ENCODE results near the gene DPH6. TPM values are rescaled to one million over a fixed set of nuclear protein-coding genes. Genes with fewer than 3 reads are reported as not detected.

The DPH6 gene
- total RNA-seq, 3 donors from 2014 or later (not counting 1 experiment from before 2014, with no cell fraction given) = 10.8 to 13.3 (median 13.1) TPM

DNA sequence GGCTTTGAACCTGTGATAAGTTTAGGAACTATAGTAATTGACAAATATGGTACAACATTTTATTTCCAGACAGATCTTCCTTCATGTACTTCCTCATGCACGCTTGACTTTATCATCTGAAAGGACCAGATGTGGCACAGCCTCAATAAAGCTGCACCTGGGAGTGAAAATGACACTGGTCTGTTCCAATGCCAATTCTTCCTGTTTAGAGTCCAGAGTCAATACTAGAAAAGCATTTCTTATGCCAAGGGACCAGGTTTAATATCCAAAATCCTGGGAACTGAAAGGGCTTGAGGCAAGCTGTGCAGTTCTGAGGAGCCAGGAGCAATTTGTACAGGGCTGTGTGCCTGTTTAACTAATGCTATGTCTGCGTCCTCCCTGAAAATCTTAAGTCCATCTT lies 15.3 kb downstream of the DPH6 start:
- intact Hi-C loops (cut with micrococcal nuclease) = no loop called here
- Mint-ChIP-seq H3K27ac (no peak overlapping the region), H3K36me3 (peaks cover 10% of the 10 kb centered on the region)

DNA sequence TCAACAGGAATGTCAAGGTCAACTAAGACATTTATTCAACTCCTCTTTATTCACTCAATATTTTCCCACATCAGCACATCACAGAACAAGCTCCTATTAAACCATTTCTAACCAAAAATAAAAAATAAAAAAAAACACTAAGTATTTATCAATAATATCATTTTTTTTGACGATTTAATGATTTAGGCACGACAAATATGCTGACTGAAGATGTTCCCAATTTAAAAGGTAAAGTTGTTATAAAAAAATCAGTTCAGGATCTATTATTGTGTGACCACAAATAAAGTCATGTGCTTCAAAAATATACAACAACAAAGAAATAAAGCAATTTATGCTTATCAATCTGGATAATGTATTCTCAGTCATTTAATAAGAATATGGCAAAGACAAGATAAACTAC lies 16.2 kb downstream of the DPH6 start:
- Histone ChIP-seq H3K9me3 (ENCODE audit: control insufficient read depth, insufficient read depth, low read length) (peaks cover 4% of the 10 kb centered on the region), H3K27me3 (ENCODE audit: control insufficient read depth, insufficient read depth, low read length) (no peaks in the 10 kb centered on the region), H3K27ac (ENCODE audit: low read length) (no peak overlapping the region), H3K4me3 (ENCODE audit: low read length) (no peak overlapping the region), H3K4me1 (ENCODE audit: control insufficient read depth, insufficient read depth, low read length) (no peaks in the 10 kb centered on the region), H3K36me3 (ENCODE audit: control insufficient read depth, insufficient read depth, low read length) (no peaks in the 10 kb centered on the region)
- no CpG with 5 or more reads among the region's 2 CpGs for WGBS (ENCODE audit: insufficient coverage)
- TF ChIP-seq, protein P1, sequence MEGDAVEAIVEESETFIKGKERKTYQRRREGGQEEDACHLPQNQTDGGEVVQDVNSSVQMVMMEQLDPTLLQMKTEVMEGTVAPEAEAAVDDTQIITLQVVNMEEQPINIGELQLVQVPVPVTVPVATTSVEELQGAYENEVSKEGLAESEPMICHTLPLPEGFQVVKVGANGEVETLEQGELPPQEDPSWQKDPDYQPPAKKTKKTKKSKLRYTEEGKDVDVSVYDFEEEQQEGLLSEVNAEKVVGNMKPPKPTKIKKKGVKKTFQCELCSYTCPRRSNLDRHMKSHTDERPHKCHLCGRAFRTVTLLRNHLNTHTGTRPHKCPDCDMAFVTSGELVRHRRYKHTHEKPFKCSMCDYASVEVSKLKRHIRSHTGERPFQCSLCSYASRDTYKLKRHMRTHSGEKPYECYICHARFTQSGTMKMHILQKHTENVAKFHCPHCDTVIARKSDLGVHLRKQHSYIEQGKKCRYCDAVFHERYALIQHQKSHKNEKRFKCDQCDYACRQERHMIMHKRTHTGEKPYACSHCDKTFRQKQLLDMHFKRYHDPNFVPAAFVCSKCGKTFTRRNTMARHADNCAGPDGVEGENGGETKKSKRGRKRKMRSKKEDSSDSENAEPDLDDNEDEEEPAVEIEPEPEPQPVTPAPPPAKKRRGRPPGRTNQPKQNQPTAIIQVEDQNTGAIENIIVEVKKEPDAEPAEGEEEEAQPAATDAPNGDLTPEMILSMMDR (IDR thresholded peaks at IDR 0.05) = no peak
- H3K4me3 Mint-ChIP-seq = no peak overlapping the region
- intact Hi-C loops (cut with micrococcal nuclease) = no loop called here
- no peaks in the 10 kb centered on the region for H3K27me3 Mint-ChIP-seq (ENCODE audit: low read depth in 2 of 2)
- ATAC-seq (no peak), DNase-seq (no peak)
- peaks cover 0 to 6% of the 10 kb centered on the region in 2 donors for H3K4me1 Mint-ChIP-seq
- peaks cover 10% of the 10 kb centered on the region for H3K36me3 Mint-ChIP-seq
- H3K27ac Mint-ChIP-seq = no peak overlapping the region
- H3K9me3 Mint-ChIP-seq = peaks cover 0 to 3% of the 10 kb centered on the region in 2 donors

More for the DNA sequence above, 15.3 kb downstream of the DPH6 start:
- no peaks in the 10 kb centered on the region for H3K27me3 Mint-ChIP-seq (ENCODE audit: low read depth in 2 of 2)
- H3K4me3 ChIP-seq (ENCODE audit: low read length) = no peak overlapping the region
- no peak overlapping the region for H3K4me3 Mint-ChIP-seq
- H3K9me3 Mint-ChIP-seq = peaks cover 0 to 3% of the 10 kb centered on the region in 2 donors
- H3K27ac ChIP-seq (ENCODE audit: low read length) = no peak overlapping the region
- H3K27me3 ChIP-seq (ENCODE audit: control insufficient read depth, insufficient read depth, low read length) = no peaks in the 10 kb centered on the region
- DNase-seq = no peak
- ATAC-seq = no peak
- no peaks in the 10 kb centered on the region for H3K36me3 ChIP-seq (ENCODE audit: control insufficient read depth, insufficient read depth, low read length)
- 91% methylated on average over 1 of the region's 2 CpGs for whole genome bisulfite sequencing (ENCODE audit: insufficient coverage)
- no peaks in the 10 kb centered on the region for H3K4me1 ChIP-seq (ENCODE audit: control insufficient read depth, insufficient read depth, low read length)
- peaks cover 4% of the 10 kb centered on the region for H3K9me3 ChIP-seq (ENCODE audit: control insufficient read depth, insufficient read depth, low read length)
- TF ChIP-seq, protein P1 (IDR thresholded peaks at IDR 0.05) = no peak
- H3K4me1 Mint-ChIP-seq = peaks cover 0 to 10% of the 10 kb centered on the region in 2 donors

DNA sequence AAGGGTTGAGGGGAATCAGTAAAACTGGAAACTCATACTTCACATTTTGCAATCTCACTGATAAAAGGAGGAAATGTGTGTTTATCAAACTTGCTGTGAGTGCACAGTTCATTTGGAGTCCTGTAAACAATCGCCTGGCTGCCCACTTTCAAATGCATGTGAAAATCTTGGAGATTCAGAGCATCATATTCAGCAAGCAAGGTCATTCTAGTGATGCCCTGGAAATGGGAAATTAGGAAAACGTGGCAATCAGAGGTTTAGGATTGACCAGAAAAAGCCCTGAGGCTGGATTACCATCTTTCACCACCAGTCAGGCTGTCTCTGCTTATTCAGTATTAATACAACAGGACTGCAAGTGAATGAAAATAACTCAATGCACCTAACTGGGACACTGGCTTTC lies 23.9 kb downstream of the DPH6 start:
- TF ChIP-seq, protein P1 (IDR thresholded peaks at IDR 0.05) = no peak
- Mint-ChIP-seq H3K4me3 (no peak overlapping the region), H3K27me3 (ENCODE audit: low read depth in 2 of 2) (no peaks in the 10 kb centered on the region), H3K4me1 (peaks cover 5 to 9% of the 10 kb centered on the region in 2 donors), H3K36me3 (no peaks in the 10 kb centered on the region), H3K9me3 (no peaks in the 10 kb centered on the region), H3K27ac (no peak overlapping the region)
- Histone ChIP-seq H3K4me1 (ENCODE audit: control insufficient read depth, insufficient read depth, low read length) (no peaks in the 10 kb centered on the region), H3K36me3 (ENCODE audit: control insufficient read depth, insufficient read depth, low read length) (no peaks in the 10 kb centered on the region), H3K9me3 (ENCODE audit: control insufficient read depth, insufficient read depth, low read length) (no peaks in the 10 kb centered on the region), H3K27ac (ENCODE audit: low read length) (no peak overlapping the region), H3K4me3 (ENCODE audit: low read length) (no peak overlapping the region), H3K27me3 (ENCODE audit: control insufficient read depth, insufficient read depth, low read length) (no peaks in the 10 kb centered on the region)
- no peak for ATAC-seq
- no peak for DNase-seq
- intact Hi-C loops (cut with micrococcal nuclease) = no loop called here
- 83% methylated on average over 2 of the region's 2 CpGs for WGBS (ENCODE audit: insufficient coverage)

DNA sequence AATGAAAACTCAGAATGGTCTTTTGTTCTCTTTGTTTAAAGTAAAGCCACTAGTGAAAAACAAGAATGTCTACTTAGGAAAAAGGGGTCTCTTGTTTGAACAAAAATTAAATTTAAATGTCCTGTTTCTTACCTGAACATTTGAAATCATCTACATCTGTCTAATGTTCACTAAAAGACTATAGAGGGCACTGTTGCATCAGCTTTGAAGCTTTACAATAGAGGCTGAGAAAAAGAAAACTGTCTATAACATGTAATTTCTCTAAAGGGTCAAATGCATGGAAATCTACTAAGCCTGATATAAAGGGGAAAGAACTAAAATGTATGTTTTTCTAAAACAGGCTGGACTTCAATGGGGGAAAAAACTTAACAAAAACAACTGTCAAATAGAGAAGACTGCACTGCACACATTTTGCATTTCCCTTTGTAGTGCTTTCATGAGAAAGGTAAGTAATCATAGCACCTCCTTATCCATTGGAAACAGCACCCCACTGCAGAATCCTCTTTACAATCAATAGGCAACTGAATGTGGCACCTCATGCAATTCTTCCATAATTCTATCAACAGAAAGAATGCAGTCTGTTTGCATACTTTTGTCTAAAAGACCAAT lies 26.3 kb downstream of the DPH6 start:
- Histone ChIP-seq H3K4me1 (ENCODE audit: control insufficient read depth, insufficient read depth, low read length) (no peaks in the 10 kb centered on the region), H3K36me3 (ENCODE audit: control insufficient read depth, insufficient read depth, low read length) (no peaks in the 10 kb centered on the region), H3K27ac (ENCODE audit: low read length) (no peak overlapping the region), H3K4me3 (ENCODE audit: low read length) (no peak overlapping the region), H3K9me3 (ENCODE audit: control insufficient read depth, insufficient read depth, low read length) (no peaks in the 10 kb centered on the region), H3K27me3 (ENCODE audit: control insufficient read depth, insufficient read depth, low read length) (no peaks in the 10 kb centered on the region)
- ATAC-seq = peak in 2 of 3 donors; percentile 42 to 67
- TF ChIP-seq, protein P1 (IDR thresholded peaks at IDR 0.05) = peak; percentile 74
- Mint-ChIP-seq H3K4me1 (peaks cover 5 to 9% of the 10 kb centered on the region in 2 donors), H3K4me3 (no peak overlapping the region), H3K27ac (no peak overlapping the region), H3K9me3 (no peaks in the 10 kb centered on the region), H3K36me3 (no peaks in the 10 kb centered on the region), H3K27me3 (ENCODE audit: low read depth in 2 of 2) (no peaks in the 10 kb centered on the region)
- peak in 1 of 2 donors; percentile 68 for DNase-seq
- intact Hi-C loops (cut with micrococcal nuclease) = no loop called here
